KMS-11 (cell line): ENCODE measurements around the gene ARFGAP1.
"Not testable (repeated sequence)": the region's sequence is repeated elsewhere in the genome, so short reads cannot be mapped to it uniquely, and the experiment has no call there.

Source experiments
- H2AFZ ChIP-seq: fragments of 200-600 bp; sonication (generic); 2 replicates; pipeline ENCODE4 v1.6.1; 2016; ENCODE audit warnings: antibody characterized with exemption, mixed run types, low read depth
- H3K27ac ChIP-seq: fragments of 200-600 bp; sonication (generic); 2 replicates; pipeline ENCODE4 v1.6.1; 2016; ENCODE audit warnings: mild to moderate bottlenecking, mixed run types
- H3K27me3 ChIP-seq: fragments of 200-600 bp; sonication (generic); 2 replicates; pipeline ENCODE4 v1.6.1; 2017; ENCODE audit warnings: mild to moderate bottlenecking, low read depth, mixed run types, moderate library complexity; ENCODE audit not compliant: insufficient read depth
- H3K36me3 ChIP-seq: fragments of 200-600 bp; sonication (generic); 2 replicates; pipeline ENCODE4 v1.6.1; 2017; ENCODE audit warnings: mild to moderate bottlenecking, mixed run types; ENCODE audit not compliant: insufficient read depth
- H3K4me1 ChIP-seq: fragments of 200-600 bp; sonication (generic); 2 replicates; pipeline ENCODE4 v1.6.1; 2016; ENCODE audit warnings: mild to moderate bottlenecking, low read depth, mixed run types; ENCODE audit not compliant: poor library complexity, severe bottlenecking
- H3K4me2 ChIP-seq: fragments of 200-600 bp; sonication (generic); 2 replicates; pipeline ENCODE4 v1.7.0; 2016; ENCODE audit warnings: mild to moderate bottlenecking, mixed run types
- H3K4me3 ChIP-seq: fragments of 200-600 bp; sonication (generic); IDR thresholded peaks from 2 replicates; pipeline ENCODE4 v1.6.1; 2017; ENCODE audit warnings: low read depth, low read length, mixed read lengths; ENCODE audit not compliant: insufficient read depth
- H3K79me2 ChIP-seq: fragments of 200-600 bp; sonication (generic); 2 replicates; pipeline ENCODE4 v1.6.1; 2016; ENCODE audit warnings: low read depth, mixed run types; ENCODE audit not compliant: insufficient read depth
- H3K9ac ChIP-seq: fragments of 200-600 bp; sonication (generic); 2 replicates; pipeline ENCODE4 v1.6.1; 2016; ENCODE audit warnings: mild to moderate bottlenecking, mixed run types
- H4K20me1 ChIP-seq: fragments of 200-600 bp; sonication (generic); 2 replicates; pipeline ENCODE4 v1.6.1; 2016; ENCODE audit warnings: mild to moderate bottlenecking, mixed run types; ENCODE audit not compliant: insufficient read depth
- TF ChIP-seq, protein P1 (sequence below): fragments of 200-600 bp; sonication (generic); conservative IDR thresholded peaks from 2 replicates; pipeline ENCODE4 v1.6.1; 2017; ENCODE audit warnings: low read depth, mild to moderate bottlenecking, antibody characterized with exemption, low read length, moderate library complexity, mixed read lengths

ARFGAP1 gene

DNA sequence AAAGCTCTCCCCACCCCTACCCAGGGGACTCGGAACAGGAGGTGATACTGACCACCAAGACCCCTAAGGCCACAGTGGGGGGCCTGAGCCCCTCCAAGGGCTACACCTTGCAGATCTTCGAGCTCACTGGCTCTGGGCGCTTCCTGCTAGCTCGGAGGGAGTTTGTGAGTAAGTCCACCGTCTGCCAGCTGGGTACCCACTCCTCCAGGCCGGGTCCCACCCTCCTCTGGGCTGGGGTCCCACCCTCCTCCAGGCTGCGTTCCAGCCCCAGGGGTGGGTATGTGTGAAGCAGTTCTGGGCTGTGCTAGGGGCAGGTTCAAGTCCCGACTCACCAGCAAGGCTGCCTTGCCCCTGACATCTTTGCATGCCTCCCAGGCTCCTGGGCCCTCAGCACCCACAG lies 32.8 kb downstream of the ARFGAP1 start:
- no peak overlapping the region for H3K4me2 ChIP-seq
- no peak overlapping the region for H3K4me3 ChIP-seq
- H3K9ac ChIP-seq, result no peak overlapping the region
- H3K36me3 ChIP-seq, result no peaks in the 10 kb centered on the region
- H3K79me2 ChIP-seq, result no peaks in the 10 kb centered on the region
- H3K27ac ChIP-seq, result no peak overlapping the region
- TF ChIP-seq, protein P1, sequence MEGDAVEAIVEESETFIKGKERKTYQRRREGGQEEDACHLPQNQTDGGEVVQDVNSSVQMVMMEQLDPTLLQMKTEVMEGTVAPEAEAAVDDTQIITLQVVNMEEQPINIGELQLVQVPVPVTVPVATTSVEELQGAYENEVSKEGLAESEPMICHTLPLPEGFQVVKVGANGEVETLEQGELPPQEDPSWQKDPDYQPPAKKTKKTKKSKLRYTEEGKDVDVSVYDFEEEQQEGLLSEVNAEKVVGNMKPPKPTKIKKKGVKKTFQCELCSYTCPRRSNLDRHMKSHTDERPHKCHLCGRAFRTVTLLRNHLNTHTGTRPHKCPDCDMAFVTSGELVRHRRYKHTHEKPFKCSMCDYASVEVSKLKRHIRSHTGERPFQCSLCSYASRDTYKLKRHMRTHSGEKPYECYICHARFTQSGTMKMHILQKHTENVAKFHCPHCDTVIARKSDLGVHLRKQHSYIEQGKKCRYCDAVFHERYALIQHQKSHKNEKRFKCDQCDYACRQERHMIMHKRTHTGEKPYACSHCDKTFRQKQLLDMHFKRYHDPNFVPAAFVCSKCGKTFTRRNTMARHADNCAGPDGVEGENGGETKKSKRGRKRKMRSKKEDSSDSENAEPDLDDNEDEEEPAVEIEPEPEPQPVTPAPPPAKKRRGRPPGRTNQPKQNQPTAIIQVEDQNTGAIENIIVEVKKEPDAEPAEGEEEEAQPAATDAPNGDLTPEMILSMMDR, result no peak
- no peaks in the 10 kb centered on the region for H4K20me1 ChIP-seq
- no peak overlapping the region for H2AFZ ChIP-seq
- peaks cover 81% of the 10 kb centered on the region for H3K27me3 ChIP-seq
- no peaks in the 10 kb centered on the region for H3K4me1 ChIP-seq

DNA sequence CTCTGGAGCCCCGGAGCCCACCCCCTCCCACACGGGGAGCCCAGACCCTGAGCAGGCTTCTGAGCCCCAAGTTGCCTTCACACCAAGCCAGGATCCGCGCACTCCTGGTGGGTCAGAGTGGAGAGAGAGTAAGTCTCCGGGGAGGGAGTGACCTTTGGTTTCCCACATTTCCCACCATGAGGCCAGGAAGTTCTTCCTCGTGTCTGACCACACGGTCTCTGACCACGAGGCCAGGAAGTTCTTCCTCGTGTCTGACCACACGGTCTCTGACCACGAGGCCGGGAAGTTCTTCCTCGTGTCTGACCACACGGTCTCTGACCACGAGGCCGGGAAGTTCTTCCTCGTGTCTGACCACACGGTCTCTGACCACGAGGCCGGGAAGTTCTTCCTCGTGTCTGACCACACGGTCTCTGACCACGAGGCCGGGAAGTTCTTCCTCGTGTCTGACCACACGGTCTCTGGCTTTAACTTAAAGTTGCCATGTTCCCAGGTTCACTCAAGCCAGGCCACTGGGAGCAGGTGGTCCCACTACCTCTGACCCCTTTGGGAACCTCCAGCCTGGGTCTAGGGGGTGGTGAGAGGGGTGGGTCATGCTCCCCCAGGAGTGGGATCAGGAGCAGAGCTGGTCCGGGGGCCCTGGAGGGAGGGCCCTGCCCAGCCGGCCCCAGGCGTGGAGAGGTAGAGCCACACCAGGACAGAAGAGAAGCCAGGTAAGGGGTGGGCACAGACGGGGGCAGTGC lies 33.5 kb downstream of the ARFGAP1 start:
- H3K79me2 ChIP-seq, H3K4me1 ChIP-seq, H3K4me3 ChIP-seq, H3K9ac ChIP-seq, H3K4me2 ChIP-seq, H4K20me1 ChIP-seq, H3K27ac ChIP-seq, H2AFZ ChIP-seq, H3K36me3 ChIP-seq: not testable (repeated sequence)
- H3K27me3 ChIP-seq, result peaks cover 81% of the 10 kb centered on the region

DNA sequence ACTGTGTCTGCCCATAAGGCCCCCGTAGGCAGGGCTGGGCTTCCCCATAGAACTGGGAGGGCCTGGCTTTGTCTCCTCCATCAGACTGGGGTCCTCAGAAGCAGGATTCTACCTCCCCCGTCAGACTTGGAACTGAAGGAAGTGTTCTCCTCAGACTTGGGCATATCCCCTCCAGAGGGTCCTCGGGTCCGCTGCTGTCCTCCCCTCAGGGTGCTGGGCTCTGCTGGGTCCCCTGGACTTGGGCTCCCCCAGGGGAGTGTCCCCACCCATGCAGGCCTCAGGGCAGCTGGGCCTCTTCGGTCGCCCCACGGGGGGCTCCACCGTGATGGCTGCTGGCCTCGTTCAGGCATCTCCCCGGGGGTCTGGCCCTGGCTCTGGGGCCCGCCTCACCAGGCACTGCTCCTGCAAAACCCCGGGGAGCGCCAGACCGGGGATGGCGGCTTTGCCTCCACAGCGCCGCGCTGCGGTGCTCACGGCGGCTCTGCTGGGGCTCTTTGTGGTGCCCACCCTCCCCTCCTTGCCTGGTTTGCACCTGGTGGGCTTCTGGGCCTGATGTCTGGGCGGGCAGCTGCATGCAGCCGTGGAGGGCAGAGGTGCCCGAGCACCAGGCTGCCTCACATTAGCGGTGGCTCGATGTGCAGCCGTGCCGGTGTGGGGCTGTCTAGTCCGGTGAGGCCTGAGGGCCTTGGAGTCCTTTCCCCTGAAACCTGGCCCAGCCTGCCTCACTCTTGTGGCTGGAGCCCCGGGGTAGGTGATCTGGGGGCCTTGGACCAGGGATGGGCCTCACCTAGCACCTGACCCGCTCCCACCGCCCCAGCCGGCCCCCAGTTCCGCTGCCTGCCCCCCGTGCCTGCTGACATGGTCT lies 34.3 kb downstream of the ARFGAP1 start:
- Histone ChIP-seq H3K36me3 (no peaks in the 10 kb centered on the region), H3K9ac (no peak overlapping the region), H3K27ac (no peak overlapping the region), H4K20me1 (no peaks in the 10 kb centered on the region), H2AFZ (no peak overlapping the region), H3K4me1 (peaks cover 2% of the 10 kb centered on the region), H3K79me2 (no peaks in the 10 kb centered on the region), H3K4me2 (no peak overlapping the region), H3K4me3 (no peak overlapping the region), H3K27me3 (peaks cover 81% of the 10 kb centered on the region)
- TF ChIP-seq, protein P1, result no peak

DNA sequence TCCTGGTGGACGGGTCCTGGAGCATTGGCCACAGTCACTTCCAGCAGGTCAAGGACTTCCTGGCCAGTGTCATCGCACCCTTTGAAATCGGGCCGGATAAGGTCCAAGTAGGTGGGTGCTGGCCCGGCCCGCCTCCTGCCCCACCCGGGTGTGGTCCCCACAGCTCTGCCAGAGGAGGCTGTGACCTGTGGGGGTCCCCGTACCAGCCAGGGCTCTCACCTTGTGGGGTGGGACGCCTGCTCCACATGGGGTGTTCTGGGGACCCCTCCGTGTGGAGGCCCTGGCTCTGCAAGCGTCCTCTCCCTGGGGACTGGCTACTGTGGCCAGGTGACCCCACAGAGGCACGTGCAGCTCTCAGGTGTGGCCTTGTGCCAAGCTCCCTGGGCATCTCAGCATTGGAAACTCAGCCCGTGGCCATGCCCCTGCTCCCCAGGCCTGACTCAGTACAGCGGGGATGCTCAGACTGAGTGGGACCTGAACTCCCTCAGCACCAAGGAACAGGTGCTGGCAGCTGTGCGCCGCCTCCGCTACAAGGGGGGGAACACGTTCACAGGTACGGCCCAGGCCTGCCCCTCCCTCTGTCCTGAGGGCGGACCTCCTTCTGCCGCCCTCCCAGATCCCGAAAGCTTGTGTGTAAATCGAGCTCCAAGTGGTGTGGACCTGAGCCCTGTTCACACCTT lies 35.1 kb downstream of the ARFGAP1 start:
- Histone ChIP-seq H2AFZ (no peak overlapping the region), H3K27me3 (peaks cover 81% of the 10 kb centered on the region), H4K20me1 (no peaks in the 10 kb centered on the region), H3K4me1 (peaks cover 7% of the 10 kb centered on the region), H3K4me2 (no peak overlapping the region), H3K27ac (no peak overlapping the region), H3K9ac (no peak overlapping the region), H3K79me2 (no peaks in the 10 kb centered on the region), H3K36me3 (no peaks in the 10 kb centered on the region), H3K4me3 (no peak overlapping the region)
- TF ChIP-seq, protein P1, result no peak
